SU-DHL-6 (cell line): ENCODE data around the gene LDLRAD2.

Source experiments
- EZH2phosphoT487 ChIP-seq: fragments of 200-600 bp; sonication (generic), shearing (Covaris generic); conservative IDR thresholded peaks from 2 replicates; pipeline ENCODE4 v1.6.1; 2018; ENCODE audit warnings: mild to moderate bottlenecking, antibody characterized with exemption, low read length, moderate library complexity, mixed read lengths
- TF ChIP-seq, protein P1 (sequence below): fragments of 200-600 bp; sonication (generic); IDR thresholded peaks from one replicate; pipeline ENCODE4 v1.5.1; 2017; ENCODE audit warnings: antibody characterized with exemption, mild to moderate bottlenecking, low read length, moderate library complexity; ENCODE audit not compliant: insufficient read depth, poor library complexity, severe bottlenecking

GRCh38 chr1:21867451-21867996 lies 55.5 kb downstream of the LDLRAD2 start:
- TF ChIP-seq, protein P1, sequence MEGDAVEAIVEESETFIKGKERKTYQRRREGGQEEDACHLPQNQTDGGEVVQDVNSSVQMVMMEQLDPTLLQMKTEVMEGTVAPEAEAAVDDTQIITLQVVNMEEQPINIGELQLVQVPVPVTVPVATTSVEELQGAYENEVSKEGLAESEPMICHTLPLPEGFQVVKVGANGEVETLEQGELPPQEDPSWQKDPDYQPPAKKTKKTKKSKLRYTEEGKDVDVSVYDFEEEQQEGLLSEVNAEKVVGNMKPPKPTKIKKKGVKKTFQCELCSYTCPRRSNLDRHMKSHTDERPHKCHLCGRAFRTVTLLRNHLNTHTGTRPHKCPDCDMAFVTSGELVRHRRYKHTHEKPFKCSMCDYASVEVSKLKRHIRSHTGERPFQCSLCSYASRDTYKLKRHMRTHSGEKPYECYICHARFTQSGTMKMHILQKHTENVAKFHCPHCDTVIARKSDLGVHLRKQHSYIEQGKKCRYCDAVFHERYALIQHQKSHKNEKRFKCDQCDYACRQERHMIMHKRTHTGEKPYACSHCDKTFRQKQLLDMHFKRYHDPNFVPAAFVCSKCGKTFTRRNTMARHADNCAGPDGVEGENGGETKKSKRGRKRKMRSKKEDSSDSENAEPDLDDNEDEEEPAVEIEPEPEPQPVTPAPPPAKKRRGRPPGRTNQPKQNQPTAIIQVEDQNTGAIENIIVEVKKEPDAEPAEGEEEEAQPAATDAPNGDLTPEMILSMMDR: no peak
- no peak for TF ChIP-seq EZH2phosphoT487
